HepG2 (cell line): Measurements from ENCODE around the gene WDR81. TPM values are rescaled to one million over a fixed set of nuclear protein-coding genes. Genes with fewer than 3 reads are reported as not detected.

Experiments
- FOXM1 ChIP-seq: sonication (generic); formaldehyde crosslinking; IDR thresholded peaks from 2 replicates; pipeline ENCODE4 v1.5.0; 2020; ENCODE audit warnings: missing genetic modification reagents
- GLI4 ChIP-seq: sonication (generic); formaldehyde crosslinking; IDR thresholded peaks from 2 replicates; pipeline ENCODE4 v1.5.1; 2020; ENCODE audit warnings: missing genetic modification reagents, mild to moderate bottlenecking, moderate library complexity, borderline replicate concordance
- HHEX ChIP-seq: IDR thresholded peaks from 2 replicates; pipeline ENCODE4 v1.6.1; 2016; ENCODE audit warnings: control low read depth
- KDM5B ChIP-seq: sonication (generic); formaldehyde crosslinking; IDR thresholded peaks from 2 replicates; pipeline ENCODE4 v1.4.0; 2020; ENCODE audit warnings: missing genetic modification reagents, mild to moderate bottlenecking, borderline replicate concordance
- MED13 ChIP-seq: sonication (generic); formaldehyde crosslinking; IDR thresholded peaks from 2 replicates; pipeline ENCODE4 v1.5.0; 2020; ENCODE audit warnings: missing genetic modification reagents
- MTF2 ChIP-seq: sonication (generic); formaldehyde crosslinking; IDR thresholded peaks from 2 replicates; pipeline ENCODE4 v1.5.0; 2020; ENCODE audit warnings: missing genetic modification reagents, borderline replicate concordance
- NR2F1 ChIP-seq, 2 experiments: fragments of 450-650 bp in 1 of 2; formaldehyde crosslinking in 1 of 2; IDR thresholded peaks; 2 replicates each; pipeline versions ENCODE4 v1.5.0 to v1.6.1; 2016 to 2020; ENCODE audit warnings: mild to moderate bottlenecking in 1 of 2, missing compliant biosample characterization in 1 of 2, missing genetic modification reagents in 1 of 2, moderate library complexity in 1 of 2
- NR3C1 ChIP-seq: sonication (generic); formaldehyde crosslinking; IDR thresholded peaks from 2 replicates; pipeline ENCODE4 v1.4.0; 2020; ENCODE audit warnings: missing genetic modification reagents
- PHB2 ChIP-seq: fragments of 450-650 bp; IDR thresholded peaks from 2 replicates; pipeline ENCODE4 v1.6.1; 2018; ENCODE audit not compliant: partially characterized antibody
- POLR2AphosphoS5 ChIP-seq: IDR thresholded peaks from 2 replicates; pipeline ENCODE4 v1.6.1; 2012; ENCODE audit warnings: low read depth, low read length
- SOX6 ChIP-seq, 2 experiments: fragments of 450-650 bp in 1 of 2; sonication (generic) in 1 of 2; formaldehyde crosslinking in 1 of 2; IDR thresholded peaks; 2 replicates each; pipeline versions ENCODE4 v1.4.0 to v1.6.1; 2017 to 2020; ENCODE audit warnings: antibody characterized with exemption in 1 of 2, mild to moderate bottlenecking in 1 of 2, missing genetic modification reagents in 1 of 2
- TBX3 ChIP-seq: fragments of 450-650 bp; IDR thresholded peaks from 2 replicates; pipeline ENCODE4 v1.6.1; 2017; ENCODE audit warnings: antibody characterized with exemption, mild to moderate bottlenecking, inconsistent platforms, borderline replicate concordance
- ZFP36 ChIP-seq: fragments of 150-350 bp; IDR thresholded peaks from 2 replicates; pipeline ENCODE4 v1.6.1; 2018; ENCODE audit warnings: borderline replicate concordance, low read length, low read depth; ENCODE audit not compliant: partially characterized antibody
- ZNF3 ChIP-seq: IDR thresholded peaks from 2 replicates; pipeline ENCODE4 v1.7.0; 2017; ENCODE audit warnings: inconsistent platforms
- ZNF543 ChIP-seq: sonication (generic); formaldehyde crosslinking; IDR thresholded peaks from 2 replicates; pipeline ENCODE4 v1.4.0; 2020; ENCODE audit warnings: mild to moderate bottlenecking, missing genetic modification reagents
- ZNF615 ChIP-seq: sonication (generic); formaldehyde crosslinking; IDR thresholded peaks from 2 replicates; pipeline ENCODE4 v1.5.0; 2020; ENCODE audit warnings: mild to moderate bottlenecking, missing genetic modification reagents, borderline replicate concordance
- ZNF747 ChIP-seq: sonication (generic); formaldehyde crosslinking; IDR thresholded peaks from 2 replicates; pipeline ENCODE4 v1.8.1; 2023; ENCODE audit warnings: missing genetic modification reagents, mild to moderate bottlenecking, borderline replicate concordance
- ZNF782 ChIP-seq: sonication (generic); formaldehyde crosslinking; IDR thresholded peaks from 2 replicates; pipeline ENCODE4 v1.4.0; 2020; ENCODE audit warnings: missing genetic modification reagents, mild to moderate bottlenecking, borderline replicate concordance
- polyA plus RNA-seq, 8 experiments: library from polyadenylated mRNA; depleted of rRNA in 3 of 8; stranded (reverse) in 7 of 8; unstranded in 1 of 8; fragments of >200 nt; fragmentation: Illumina TruSeq in 4 of 8; extraction: Trizol in 4 of 8; gene quantifications; 2 replicates each; pipeline versions ENCODE4 v1.2.1 to v1.2.3, GENCODE V29; 2011 to 2016; ENCODE audit warnings: low read depth in 4 of 8, missing spikeins in 1 of 8, mixed read lengths in 1 of 8; ENCODE audit not compliant: insufficient read depth in 1 of 8
- total RNA-seq, 5 experiments: library from RNA; depleted of rRNA; stranded (reverse); fragments of >200 nt; fragmentation: Illumina TruSeq; extraction: Trizol; gene quantifications; 2 replicates each; pipeline ENCODE4 v1.2.3, GENCODE V29; 2016; ENCODE audit warnings: low read depth in 1 of 5
- TF ChIP-seq, protein P1 (sequence below): IDR thresholded peaks from 2 replicates; pipeline ENCODE4 v1.4.0; 2020; ENCODE audit warnings: mild to moderate bottlenecking, missing genetic modification reagents
- TF ChIP-seq, protein P2 (sequence below): sonication (generic); formaldehyde crosslinking; IDR thresholded peaks from 2 replicates; pipeline ENCODE4 v1.5.1; 2020; ENCODE audit warnings: mild to moderate bottlenecking, missing genetic modification reagents, moderate library complexity
- TF ChIP-seq, protein P3 (sequence below): sonication (generic); formaldehyde crosslinking; IDR thresholded peaks from 2 replicates; pipeline ENCODE4 v1.9.0; 2021; ENCODE audit warnings: missing genetic modification reagents, borderline replicate concordance

WDR81 gene
- total and polyA plus RNA-seq, 2 of the 13 experiments (the other 11 are each of a cell fraction or from before 2014, with no cell fraction given): 9.1 to 16.7 TPM

DNA sequence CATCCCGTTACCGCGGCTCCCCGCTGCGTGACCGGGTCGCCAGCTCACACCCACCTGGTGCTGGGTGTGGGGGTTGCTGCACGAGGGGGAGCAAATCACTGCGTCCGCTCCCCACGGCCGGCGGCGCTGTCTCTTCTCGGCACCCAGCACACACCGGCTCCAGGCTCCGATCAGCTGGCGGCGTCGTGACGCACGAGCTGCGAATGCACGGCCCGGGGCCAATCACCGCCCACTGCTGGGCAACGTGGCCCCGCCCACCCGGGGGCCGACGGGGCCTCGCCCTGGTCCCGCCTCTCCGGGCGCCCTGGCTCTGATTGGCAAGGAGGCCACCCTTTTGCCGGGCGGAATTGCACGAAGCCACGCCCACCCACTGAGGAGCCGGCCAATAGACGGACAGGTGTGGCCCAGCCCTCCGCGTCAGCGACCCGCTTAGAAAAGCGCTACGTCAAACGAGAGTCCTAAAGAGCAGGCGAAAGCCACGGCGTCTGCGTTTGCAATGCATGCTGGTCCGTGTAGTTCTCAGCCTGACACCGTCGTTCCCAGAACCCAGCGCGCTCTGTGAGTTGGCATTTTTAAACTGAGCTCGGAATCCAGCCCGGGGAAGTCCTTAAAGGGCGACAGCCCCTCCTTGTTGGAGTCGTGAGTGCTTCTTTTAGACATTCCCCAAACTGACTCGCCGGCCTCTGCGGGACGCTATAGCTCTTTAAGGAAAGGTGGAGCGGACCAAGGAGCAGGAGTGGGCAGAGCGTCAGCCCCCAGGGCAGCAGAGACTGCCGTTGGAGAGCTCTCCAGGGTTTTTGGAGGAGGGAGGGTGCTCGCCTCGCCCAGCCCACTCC is 8.2 kb upstream of the WDR81 start (continued):
- TF ChIP-seq, protein P1, sequence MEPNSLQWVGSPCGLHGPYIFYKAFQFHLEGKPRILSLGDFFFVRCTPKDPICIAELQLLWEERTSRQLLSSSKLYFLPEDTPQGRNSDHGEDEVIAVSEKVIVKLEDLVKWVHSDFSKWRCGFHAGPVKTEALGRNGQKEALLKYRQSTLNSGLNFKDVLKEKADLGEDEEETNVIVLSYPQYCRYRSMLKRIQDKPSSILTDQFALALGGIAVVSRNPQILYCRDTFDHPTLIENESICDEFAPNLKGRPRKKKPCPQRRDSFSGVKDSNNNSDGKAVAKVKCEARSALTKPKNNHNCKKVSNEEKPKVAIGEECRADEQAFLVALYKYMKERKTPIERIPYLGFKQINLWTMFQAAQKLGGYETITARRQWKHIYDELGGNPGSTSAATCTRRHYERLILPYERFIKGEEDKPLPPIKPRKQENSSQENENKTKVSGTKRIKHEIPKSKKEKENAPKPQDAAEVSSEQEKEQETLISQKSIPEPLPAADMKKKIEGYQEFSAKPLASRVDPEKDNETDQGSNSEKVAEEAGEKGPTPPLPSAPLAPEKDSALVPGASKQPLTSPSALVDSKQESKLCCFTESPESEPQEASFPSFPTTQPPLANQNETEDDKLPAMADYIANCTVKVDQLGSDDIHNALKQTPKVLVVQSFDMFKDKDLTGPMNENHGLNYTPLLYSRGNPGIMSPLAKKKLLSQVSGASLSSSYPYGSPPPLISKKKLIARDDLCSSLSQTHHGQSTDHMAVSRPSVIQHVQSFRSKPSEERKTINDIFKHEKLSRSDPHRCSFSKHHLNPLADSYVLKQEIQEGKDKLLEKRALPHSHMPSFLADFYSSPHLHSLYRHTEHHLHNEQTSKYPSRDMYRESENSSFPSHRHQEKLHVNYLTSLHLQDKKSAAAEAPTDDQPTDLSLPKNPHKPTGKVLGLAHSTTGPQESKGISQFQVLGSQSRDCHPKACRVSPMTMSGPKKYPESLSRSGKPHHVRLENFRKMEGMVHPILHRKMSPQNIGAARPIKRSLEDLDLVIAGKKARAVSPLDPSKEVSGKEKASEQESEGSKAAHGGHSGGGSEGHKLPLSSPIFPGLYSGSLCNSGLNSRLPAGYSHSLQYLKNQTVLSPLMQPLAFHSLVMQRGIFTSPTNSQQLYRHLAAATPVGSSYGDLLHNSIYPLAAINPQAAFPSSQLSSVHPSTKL (CRISPR knock-in tag): no peak; the same call in 1 of the 2 replicates
- no peak for TF ChIP-seq PHB2
- no peak; the same call in 1 of the 2 replicates for TF ChIP-seq TBX3
- no peak for TF ChIP-seq GLI4 (CRISPR knock-in tag)
- TF ChIP-seq ZNF615 (CRISPR knock-in tag): no peak
- TF ChIP-seq, protein P2, sequence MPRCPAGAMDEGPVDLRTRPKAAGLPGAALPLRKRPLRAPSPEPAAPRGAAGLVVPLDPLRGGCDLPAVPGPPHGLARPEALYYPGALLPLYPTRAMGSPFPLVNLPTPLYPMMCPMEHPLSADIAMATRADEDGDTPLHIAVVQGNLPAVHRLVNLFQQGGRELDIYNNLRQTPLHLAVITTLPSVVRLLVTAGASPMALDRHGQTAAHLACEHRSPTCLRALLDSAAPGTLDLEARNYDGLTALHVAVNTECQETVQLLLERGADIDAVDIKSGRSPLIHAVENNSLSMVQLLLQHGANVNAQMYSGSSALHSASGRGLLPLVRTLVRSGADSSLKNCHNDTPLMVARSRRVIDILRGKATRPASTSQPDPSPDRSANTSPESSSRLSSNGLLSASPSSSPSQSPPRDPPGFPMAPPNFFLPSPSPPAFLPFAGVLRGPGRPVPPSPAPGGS (CRISPR knock-in tag): no peak
- 0 out of 2 replicates have a peak, but pooled peaks have one; percentile 57 for TF ChIP-seq ZNF747
- TF ChIP-seq KDM5B (CRISPR knock-in tag): peak; percentile 30; the same call in 1 of the 2 replicates
- TF ChIP-seq HHEX (CRISPR knock-in tag): no peak
- TF ChIP-seq FOXM1: 0 out of 2 replicates have a peak, but pooled peaks have one; percentile 22
- TF ChIP-seq SOX6 (IDR thresholded peaks at IDR 0.05): no peak
- TF ChIP-seq SOX6 (CRISPR knock-in tag; IDR thresholded peaks at IDR 0.05): no peak; the same call in 1 of the 2 replicates
- TF ChIP-seq, protein P3, sequence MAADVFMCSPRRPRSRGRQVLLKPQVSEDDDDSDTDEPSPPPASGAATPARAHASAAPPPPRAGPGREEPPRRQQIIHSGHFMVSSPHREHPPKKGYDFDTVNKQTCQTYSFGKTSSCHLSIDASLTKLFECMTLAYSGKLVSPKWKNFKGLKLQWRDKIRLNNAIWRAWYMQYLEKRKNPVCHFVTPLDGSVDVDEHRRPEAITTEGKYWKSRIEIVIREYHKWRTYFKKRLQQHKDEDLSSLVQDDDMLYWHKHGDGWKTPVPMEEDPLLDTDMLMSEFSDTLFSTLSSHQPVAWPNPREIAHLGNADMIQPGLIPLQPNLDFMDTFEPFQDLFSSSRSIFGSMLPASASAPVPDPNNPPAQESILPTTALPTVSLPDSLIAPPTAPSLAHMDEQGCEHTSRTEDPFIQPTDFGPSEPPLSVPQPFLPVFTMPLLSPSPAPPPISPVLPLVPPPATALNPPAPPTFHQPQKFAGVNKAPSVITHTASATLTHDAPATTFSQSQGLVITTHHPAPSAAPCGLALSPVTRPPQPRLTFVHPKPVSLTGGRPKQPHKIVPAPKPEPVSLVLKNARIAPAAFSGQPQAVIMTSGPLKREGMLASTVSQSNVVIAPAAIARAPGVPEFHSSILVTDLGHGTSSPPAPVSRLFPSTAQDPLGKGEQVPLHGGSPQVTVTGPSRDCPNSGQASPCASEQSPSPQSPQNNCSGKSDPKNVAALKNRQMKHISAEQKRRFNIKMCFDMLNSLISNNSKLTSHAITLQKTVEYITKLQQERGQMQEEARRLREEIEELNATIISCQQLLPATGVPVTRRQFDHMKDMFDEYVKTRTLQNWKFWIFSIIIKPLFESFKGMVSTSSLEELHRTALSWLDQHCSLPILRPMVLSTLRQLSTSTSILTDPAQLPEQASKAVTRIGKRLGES (CRISPR knock-in tag): no peak
- TF ChIP-seq MTF2: no peak
- TF ChIP-seq ZNF3 (CRISPR knock-in tag): no peak
- no peak; the same call in 1 of the 2 replicates for TF ChIP-seq ZNF782 (CRISPR knock-in tag)
- no peak for TF ChIP-seq NR3C1 (CRISPR knock-in tag)
- TF ChIP-seq POLR2AphosphoS5: peak; percentile 65
- no peak for TF ChIP-seq NR2F1 (CRISPR knock-in tag; IDR thresholded peaks at IDR 0.05)
- peak; percentile 2 for TF ChIP-seq ZFP36
- no peak for TF ChIP-seq ZNF543
- TF ChIP-seq MED13: peak; percentile 71; the same call in 1 of the 2 replicates
